ENCODE data around the gene PTGIS. TPM values are rescaled to one million over a fixed set of nuclear protein-coding genes. Genes with fewer than 3 reads are reported as not detected.

Gene PTGIS
- total RNA-seq, 2 experiments from 2014 or later: 1.5 to 1.6 TPM

- DNase-seq (no peak), ATAC-seq (no peak)
- Mint-ChIP-seq H3K4me3 (no peak overlapping the region), H3K27me3 (peaks cover 13% of the 10 kb centered on the region), H3K9me3 (peaks cover 3% of the 10 kb centered on the region), H3K27ac (no peak overlapping the region), H3K36me3 (ENCODE audit: low read depth) (peaks cover 1% of the 10 kb centered on the region), H3K4me1 (ENCODE audit: low read depth) (peaks cover 35% of the 10 kb centered on the region)
- ChIA-PET CTCF (interaction anchor here (1.3 to 18.4 kb wide), 6 partner anchors 55 to 307 kb away, joined by 3 to 438 read pairs (median 10); no protein-coding TSS in a partner anchor), POLR2A (interaction anchor here (0.7 to 2.4 kb wide), 3 partner anchors 50 to 69 kb away, joined by 3 to 14 read pairs (median 3); no protein-coding TSS in a partner anchor)
- intact Hi-C loops (cut with micrococcal nuclease): no loop called here
- no peak for TF ChIP-seq CTCF (IDR thresholded peaks at IDR 0.05)
These were observed 29.0 kb downstream of the PTGIS start for GRCh38 chr20:49538950-49539349.

GRCh38 chr20:49534255-49534712, 33.7 kb downstream of the PTGIS start:
- intact Hi-C loops (cut with micrococcal nuclease): loop anchor here (2.0 kb wide), 1 partner anchor 199 kb away; no protein-coding TSS in a partner anchor

GRCh38 chr20:49532285-49532946, 35.5 kb downstream of the PTGIS start:
- ChIA-PET CTCF (interaction anchor here (1.0 to 3.1 kb wide), 4 partner anchors 10 to 198 kb away, joined by 3 to 21 read pairs (median 6); no protein-coding TSS in a partner anchor), POLR2A (no interaction called here)
- no peak overlapping the region for H3K4me3 Mint-ChIP-seq
- no peak overlapping the region for H3K27ac Mint-ChIP-seq
- H3K9me3 Mint-ChIP-seq: no peaks in the 10 kb centered on the region
- no peak for ATAC-seq
- DNase-seq: no peak
- peaks cover 20% of the 10 kb centered on the region for H3K4me1 Mint-ChIP-seq (ENCODE audit: low read depth)
- intact Hi-C loops (cut with micrococcal nuclease): no loop called here
- H3K27me3 Mint-ChIP-seq: peaks cover 24% of the 10 kb centered on the region
- H3K36me3 Mint-ChIP-seq (ENCODE audit: low read depth): no peaks in the 10 kb centered on the region
- no peak for TF ChIP-seq CTCF (IDR thresholded peaks at IDR 0.05)

More at GRCh38 chr20:49534255-49534712, 33.7 kb downstream of the PTGIS start:
- peaks cover 20% of the 10 kb centered on the region for H3K4me1 Mint-ChIP-seq (ENCODE audit: low read depth)
- CTCF ChIA-PET: interaction anchor here (0.6 to 3.1 kb wide), 22 partner anchors 8 to 312 kb away, joined by 3 to 30 read pairs (median 4); no protein-coding TSS in a partner anchor
- peak; percentile 81 for DNase-seq
- H3K36me3 Mint-ChIP-seq (ENCODE audit: low read depth): no peaks in the 10 kb centered on the region
- H3K4me3 Mint-ChIP-seq: no peak overlapping the region
- peaks cover 26% of the 10 kb centered on the region for H3K27me3 Mint-ChIP-seq
- TF ChIP-seq CTCF (IDR thresholded peaks at IDR 0.05): peak; percentile 97
- ATAC-seq: peak; percentile 76
- POLR2A ChIA-PET: no interaction called here
- peaks cover 3% of the 10 kb centered on the region for H3K9me3 Mint-ChIP-seq
- H3K27ac Mint-ChIP-seq: peak overlapping the region; percentile 90

GRCh38 chr20:49529470-49529869, 38.5 kb downstream of the PTGIS start:
- CTCF ChIA-PET: interaction anchor here (0.6 to 1.1 kb wide), 3 partner anchors 12 to 70 kb away, joined by 3 read pairs; no protein-coding TSS in a partner anchor
- H3K9me3 Mint-ChIP-seq: no peaks in the 10 kb centered on the region
- intact Hi-C loops (cut with micrococcal nuclease): no loop called here

More at GRCh38 chr20:49529470-49529869, 38.5 kb downstream of the PTGIS start:
- no peak overlapping the region for H3K27ac Mint-ChIP-seq
- DNase-seq (no peak), ATAC-seq (no peak)
- no peak for TF ChIP-seq CTCF (IDR thresholded peaks at IDR 0.05)
- POLR2A ChIA-PET: no interaction called here
- H3K4me1 Mint-ChIP-seq (ENCODE audit: low read depth): peaks cover 6% of the 10 kb centered on the region
- no peaks in the 10 kb centered on the region for H3K36me3 Mint-ChIP-seq (ENCODE audit: low read depth)
- H3K27me3 Mint-ChIP-seq: peaks cover 19% of the 10 kb centered on the region
- no peak overlapping the region for H3K4me3 Mint-ChIP-seq

Data from activated CD8-positive, alpha-beta T cell treated with anti-CD3 and anti-CD28 coated beads for 36 hours (primary cell).